Measurements from ENCODE around the gene STAC3. TPM values are rescaled to one million over a fixed set of nuclear protein-coding genes. Genes with fewer than 3 reads are reported as not detected.

Gene STAC3
- total RNA-seq, 1 experiment from 2014 or later, result 0.57 TPM

- no peak for DNase-seq (ENCODE audit: extremely low read depth, low read depth)
Observed at GRCh38 chr12:57236925-57237595, 13.9 kb downstream of the STAC3 start.

GRCh38 chr12:57236201-57236924 lies 14.6 kb downstream of the STAC3 start:
- no peak for DNase-seq (ENCODE audit: extremely low read depth, low read depth)

- DNase-seq (ENCODE audit: extremely low read depth, low read depth), result no peak
Observed at GRCh38 chr12:57235728-57236131, 15.3 kb downstream of the STAC3 start.

GRCh38 chr12:57235017-57235727 lies 15.8 kb downstream of the STAC3 start:
- peak; percentile 89 for DNase-seq (ENCODE audit: extremely low read depth, low read depth)

GRCh38 chr12:57234571-57235016 lies 16.4 kb downstream of the STAC3 start:
- DNase-seq (ENCODE audit: extremely low read depth, low read depth), result no peak

- no peak for DNase-seq (ENCODE audit: extremely low read depth, low read depth)
Observed at GRCh38 chr12:57234233-57234570, 16.8 kb downstream of the STAC3 start.

GRCh38 chr12:57233357-57234232 lies 17.4 kb downstream of the STAC3 start:
- no peak for DNase-seq (ENCODE audit: extremely low read depth, low read depth)

- no peak for DNase-seq (ENCODE audit: extremely low read depth, low read depth)
Observed at GRCh38 chr12:57232156-57232756, 18.7 kb downstream of the STAC3 start.

GRCh38 chr12:57231276-57232021 lies 19.5 kb downstream of the STAC3 start:
- DNase-seq (ENCODE audit: extremely low read depth, low read depth), result no peak

- DNase-seq (ENCODE audit: extremely low read depth, low read depth), result no peak
Observed at GRCh38 chr12:57230381-57231155, 20.4 kb downstream of the STAC3 start.

- DNase-seq (ENCODE audit: extremely low read depth, low read depth), result peak; percentile 96
Observed at GRCh38 chr12:57229634-57230380, 21.2 kb downstream of the STAC3 start, which contains the start of gene SHMT2. TSS of gene SHMT2 (plus strand) at chr12:57229711. CDS start at chr12:57229779, 68 bp downstream.

- DNase-seq (ENCODE audit: extremely low read depth, low read depth), result no peak
Observed at GRCh38 chr12:57229046-57229633, 21.8 kb downstream of the STAC3 start.

- DNase-seq (ENCODE audit: extremely low read depth, low read depth), result no peak
Observed at GRCh38 chr12:57227315-57228115, 23.5 kb downstream of the STAC3 start.

- no peak for DNase-seq (ENCODE audit: extremely low read depth, low read depth)
Observed at GRCh38 chr12:57226588-57227314, 24.2 kb downstream of the STAC3 start.

GRCh38 chr12:57225680-57226210 lies 25.2 kb downstream of the STAC3 start:
- no peak for DNase-seq (ENCODE audit: extremely low read depth, low read depth)

Measured in NCI-H460 (cell line).